WERI-Rb-1 (cell line): ENCODE measurements around the gene TNFRSF19.
"Not testable (repeated sequence)": the region's sequence is repeated elsewhere in the genome, so short reads cannot be mapped to it uniquely, and the experiment has no call there.

Source experiments
- DNase-seq: peaks from one replicate; pipeline ENCODE4 v3.0.0-alpha.2; 2020
- H3K27ac ChIP-seq: fragments of 250-450 bp; sonication (Bioruptor Pico); 2 replicates; pipeline ENCODE4 v1.5.1; 2020; ENCODE audit warnings: mild to moderate bottlenecking, moderate library complexity
- H3K27me3 ChIP-seq: fragments of 250-450 bp; sonication (Bioruptor Pico); 2 replicates; pipeline ENCODE4 v1.5.1; 2021; ENCODE audit warnings: mild to moderate bottlenecking, low read depth, moderate library complexity; ENCODE audit not compliant: insufficient read depth, severe bottlenecking
- H3K36me3 ChIP-seq: fragments of 250-450 bp; sonication (Bioruptor Pico); 2 replicates; pipeline ENCODE4 v1.5.1; 2020; ENCODE audit warnings: mild to moderate bottlenecking, moderate library complexity
- H3K4me3 ChIP-seq: 2 replicates; pipeline ENCODE4 v1.5.1; 2011; ENCODE audit warnings: low read depth, mild to moderate bottlenecking, control low read depth, low read length
- H3K9me3 ChIP-seq: fragments of 250-450 bp; sonication (Bioruptor Pico); 2 replicates; pipeline ENCODE4 v1.5.1; 2021; ENCODE audit warnings: mild to moderate bottlenecking, moderate library complexity; ENCODE audit not compliant: severe bottlenecking
- CTCF ChIP-seq: IDR thresholded peaks from 2 replicates; pipeline ENCODE4 v1.5.1; 2011; ENCODE audit warnings: low read depth, mild to moderate bottlenecking, control low read depth, inconsistent platforms, low read length

Gene TNFRSF19

GRCh38 chr13:23592596-23592995, 22.4 kb downstream of the TNFRSF19 start:
- H3K27ac ChIP-seq, result no peak overlapping the region; the same call in 1 of the 2 replicates
- DNase-seq, result no peak
- no peak for TF ChIP-seq CTCF

GRCh38 chr13:23593148-23593547, 22.9 kb downstream of the TNFRSF19 start:
- Histone ChIP-seq H3K27ac (no peak overlapping the region), H3K4me3 (no peak overlapping the region), H3K36me3 (peaks cover 7% of the 10 kb centered on the region), H3K9me3 (peaks cover 4% of the 10 kb centered on the region), H3K27me3 (no peaks in the 10 kb centered on the region)
- no peak for DNase-seq
- TF ChIP-seq CTCF, result no peak

More at GRCh38 chr13:23592596-23592995, 22.4 kb downstream of the TNFRSF19 start:
- Histone ChIP-seq H3K9me3 (peaks cover 4% of the 10 kb centered on the region), H3K27me3 (no peaks in the 10 kb centered on the region), H3K36me3 (peaks cover 7% of the 10 kb centered on the region), H3K4me3 (no peak overlapping the region)

GRCh38 chr13:23594290-23594689, 24.1 kb downstream of the TNFRSF19 start:
- not testable (repeated sequence) for H3K9me3 ChIP-seq, DNase-seq, H3K4me3 ChIP-seq, H3K27me3 ChIP-seq, H3K36me3 ChIP-seq, H3K27ac ChIP-seq

- no peak for DNase-seq
- H3K27ac ChIP-seq, result no peak overlapping the region
- H3K9me3 ChIP-seq, result peaks cover 4% of the 10 kb centered on the region
- H3K36me3 ChIP-seq, result peaks cover 2% of the 10 kb centered on the region; the same call in 1 of the 2 replicates
- H3K4me3 ChIP-seq, result no peak overlapping the region
- no peak for TF ChIP-seq CTCF
- H3K27me3 ChIP-seq, result no peaks in the 10 kb centered on the region
These were observed 28.2 kb downstream of the TNFRSF19 start for GRCh38 chr13:23598369-23598768.

- Histone ChIP-seq H3K9me3 (peaks cover 4% of the 10 kb centered on the region), H3K36me3 (no peaks in the 10 kb centered on the region; the same call in 1 of the 2 replicates), H3K27ac (no peak overlapping the region), H3K4me3 (no peak overlapping the region), H3K27me3 (no peaks in the 10 kb centered on the region)
- TF ChIP-seq CTCF, result peak; percentile 16; the same call in 1 of the 2 replicates
- DNase-seq, result no peak
These were observed 29.1 kb downstream of the TNFRSF19 start for GRCh38 chr13:23599083-23599925.

- H3K27me3 ChIP-seq, result no peaks in the 10 kb centered on the region
- H3K36me3 ChIP-seq, result no peaks in the 10 kb centered on the region
- no peak for DNase-seq
- TF ChIP-seq CTCF, result no peak
- no peak overlapping the region for H3K4me3 ChIP-seq
- H3K27ac ChIP-seq, result no peak overlapping the region
- H3K9me3 ChIP-seq, result peaks cover under 1% of the 10 kb centered on the region
These were observed 29.9 kb downstream of the TNFRSF19 start for GRCh38 chr13:23600100-23600499.
